K562 (cell line): Measurements from ENCODE around the gene MYRIP. TPM values are rescaled to one million over a fixed set of nuclear protein-coding genes. Genes with fewer than 3 reads are reported as not detected.

Experiments
- ATAC-seq: fragments of 200-7000 bp; cut with Tn5 transposase; 3 replicates; pipeline ENCODE4 v1.9.1; 2020; ENCODE audit warnings: moderate library complexity
- BruUV-seq: library from RNA; stranded (reverse); fragments of 400-500 nt; replicated peaks from 2 replicates; lab custom pipeline; 2021; lab: Mats Ljungman, UMichigan
- CTCF ChIA-PET: fragments of 300-600 bp; formaldehyde crosslinking; extraction: SDS; loops from one replicate; lab custom pipeline; 2021; ENCODE audit warnings: low intra/inter-chr PET ratio; lab: Yijun Ruan, JAX
- POLR2A ChIA-PET: fragments of 300-600, 350-650 bp; sonication (Branson Sonifier 250); formaldehyde crosslinking; extraction: SDS; loops from one replicate; lab custom pipeline; 2021; ENCODE audit warnings: antibody characterized with exemption, inconsistent platforms; lab: Yijun Ruan, JAX
- DNase-seq, 4 experiments: peaks; one replicate each; pipeline versions ENCODE4 v3.0.0 to v3.0.0-alpha.2; 2011 to 2018; ENCODE audit warnings: low spot score in 3 of 4, mixed read lengths in 3 of 4; ENCODE audit errors: extremely low read depth in 1 of 4
- FAIRE-seq: peaks from 2 replicates; lab custom pipeline; 2011; peaks lifted over from hg19 to GRCh38; lab: Jason Lieb, UNC
- H2AFZ ChIP-seq: 2 replicates; pipeline ENCODE4 v1.6.0; 2011; ENCODE audit warnings: low read depth, low read length, control low read depth, inconsistent platforms
- H3K27ac ChIP-seq: fragments of 200-600 bp; 3 replicates; pipeline ENCODE4 v1.8.0; 2011; ENCODE audit warnings: low read depth, mild to moderate bottlenecking, control low read depth, inconsistent platforms, low read length, moderate library complexity, mixed read lengths; ENCODE audit errors: extremely low read depth
- H3K27me3 ChIP-seq, 2 experiments: fragments of 300-600 bp in 1 of 2; 2 replicates in 1 of 2; 3 replicates in 1 of 2; pipeline versions ENCODE4 v1.6.0 to v1.8.0; 2011; ENCODE audit warnings: inconsistent platforms in 2 of 2, low read length in 2 of 2, mild to moderate bottlenecking in 1 of 2, mixed read lengths in 1 of 2, moderate library complexity in 1 of 2; ENCODE audit not compliant: control insufficient read depth in 2 of 2, insufficient read depth in 2 of 2
- H3K36me3 ChIP-seq: fragments of 300-600 bp; 3 replicates; pipeline ENCODE4 v1.8.0; 2011; ENCODE audit warnings: mild to moderate bottlenecking, low read length, inconsistent platforms; ENCODE audit not compliant: control insufficient read depth, insufficient read depth
- H3K4me1 ChIP-seq, 2 experiments: fragments of 200-600 bp in 1 of 2; replicated peaks in 1 of 2; 2 replicates in 1 of 2; 3 replicates in 1 of 2; pipeline versions ENCODE4 v1.5.1 to v1.8.0; 2011; ENCODE audit warnings: inconsistent platforms in 2 of 2, low read length in 2 of 2, mild to moderate bottlenecking in 1 of 2, mixed read lengths in 1 of 2, moderate library complexity in 1 of 2; ENCODE audit not compliant: control insufficient read depth in 2 of 2, insufficient read depth in 2 of 2
- H3K4me2 ChIP-seq: 2 replicates; pipeline ENCODE4 v1.6.1; 2011; ENCODE audit warnings: low read length, control low read depth, inconsistent platforms, mixed read lengths; ENCODE audit not compliant: insufficient read depth
- H3K4me3 ChIP-seq: fragments of 200-600 bp; sonication (generic), shearing (Covaris generic); 2 replicates; pipeline ENCODE4 v1.5.1; 2016; ENCODE audit warnings: control low read depth, inconsistent platforms
- H3K79me2 ChIP-seq: fragments of 200-600 bp; 3 replicates; pipeline ENCODE4 v1.8.0; 2011; ENCODE audit warnings: low read length, inconsistent platforms; ENCODE audit not compliant: control insufficient read depth, insufficient read depth
- H3K9ac ChIP-seq, 2 experiments: 2 replicates each; pipeline versions ENCODE4 v1.6.0 to v1.6.1; 2011; ENCODE audit warnings: low read depth in 2 of 2, low read length in 2 of 2, control low read depth in 1 of 2, inconsistent platforms in 1 of 2, mild to moderate bottlenecking in 1 of 2, mixed read lengths in 1 of 2; ENCODE audit not compliant: insufficient read depth in 1 of 2
- H3K9me1 ChIP-seq: one replicate; pipeline ENCODE4 v1.6.0; 2011; ENCODE audit warnings: inconsistent platforms, mild to moderate bottlenecking, low read length, moderate library complexity; ENCODE audit not compliant: control insufficient read depth, insufficient read depth
- H3K9me3 ChIP-seq: replicated peaks from 2 replicates; pipeline ENCODE4 v1.5.1; 2011; ENCODE audit warnings: low read depth, low read length, inconsistent platforms; ENCODE audit not compliant: control insufficient read depth, insufficient read depth
- H4K20me1 ChIP-seq: replicated peaks from 2 replicates; pipeline ENCODE4 v1.6.1; 2011; ENCODE audit warnings: low read length, inconsistent platforms, mixed read lengths; ENCODE audit not compliant: control insufficient read depth, insufficient read depth
- NFXL1 ChIP-seq: fragments of 450-650 bp; formaldehyde crosslinking; IDR thresholded peaks from 2 replicates; pipeline ENCODE4 v1.4.0; 2021; ENCODE audit warnings: mild to moderate bottlenecking
- POLR2AphosphoS2 ChIP-seq: IDR thresholded peaks from 2 replicates; pipeline ENCODE4 v1.6.1; 2012; ENCODE audit warnings: low read length, improper control_type of control experiment
- RBM34 ChIP-seq: fragments of 200-400 bp; formaldehyde crosslinking; IDR thresholded peaks from 2 replicates; pipeline ENCODE4 v1.6.1; 2018; ENCODE audit warnings: low read length, borderline replicate concordance; ENCODE audit not compliant: insufficient read depth
- SMAD2 ChIP-seq: fragments of 150-350 bp; IDR thresholded peaks from 2 replicates; pipeline ENCODE4 v1.6.1; 2014; ENCODE audit warnings: low read depth, mild to moderate bottlenecking, low read length
- STAT5B ChIP-seq: fragments of 250-450 bp; sonication (Bioruptor Pico); IDR thresholded peaks from 2 replicates; pipeline ENCODE4 v1.8.0; 2021; ENCODE audit warnings: mild to moderate bottlenecking, inconsistent platforms
- ZBTB8A ChIP-seq: fragments of 450-650 bp; IDR thresholded peaks from 2 replicates; pipeline ENCODE4 v1.6.1; 2018; ENCODE audit warnings: mild to moderate bottlenecking, moderate library complexity; ENCODE audit not compliant: partially characterized antibody
- WGBS: fragments of 100-300 bp; shearing (Covaris generic); methylation state at CpG from one replicate; pipeline ENCODE4 v1.1.6; 2016; ENCODE audit warnings: low coverage, mixed read lengths; ENCODE audit not compliant: insufficient coverage; ENCODE audit errors: missing lambda C conversion rate; 5-methylcytosine and 5-hydroxymethylcytosine counted together
- in situ Hi-C: fragments of 300-500 bp; cut with MboI; formaldehyde crosslinking; loops from 4 replicates; pipeline ENCODE4 v1.15.0; 2018; ENCODE audit warnings: inconsistent platforms, mixed read lengths
- intact Hi-C: fragments of 100-400 bp; cut with micrococcal nuclease; formaldehyde crosslinking; loops from 2 replicates; pipeline ENCODE4 v1.14.2; 2022
- polyA plus RNA-seq, 8 experiments: library from polyadenylated mRNA; depleted of rRNA in 4 of 8; stranded (reverse) in 5 of 8; unstranded in 3 of 8; fragments of >200 nt; fragmentation: Nextera tagmentation in 2 of 8; fragmentation: Illumina TruSeq in 1 of 8; extraction: Ambion mirVana in 2 of 8; extraction: Trizol in 1 of 8; gene quantifications; 2 replicates each; pipeline versions ENCODE4 v1.2.1 to v1.2.3, GENCODE V29; 2011 to 2014; ENCODE audit warnings: inconsistent platforms in 1 of 8, missing spikeins in 1 of 8
- total RNA-seq, 7 experiments: library from RNA; depleted of rRNA in 6 of 7; stranded (reverse); fragments of >200 nt in 6 of 7; fragmentation: Illumina TruSeq in 2 of 7; extraction: Trizol in 2 of 7; gene quantifications; 2 replicates each; pipeline versions ENCODE4 v1.2.1 to v1.2.3, GENCODE V29; 2011 to 2021; ENCODE audit warnings: low replicate concordance in 1 of 7
- TF ChIP-seq, protein P1 (sequence below): fragments of 250-450 bp; sonication (Bioruptor Pico); IDR thresholded peaks from 2 replicates; pipeline ENCODE4 v1.4.0; 2020; ENCODE audit warnings: mild to moderate bottlenecking, moderate library complexity

MYRIP gene
- total and polyA plus RNA-seq, 9 of the 15 experiments (the other 6 are each of a cell fraction or from before 2014, with no cell fraction given): 0.03 to 0.12 TPM; not detected in 7

DNA sequence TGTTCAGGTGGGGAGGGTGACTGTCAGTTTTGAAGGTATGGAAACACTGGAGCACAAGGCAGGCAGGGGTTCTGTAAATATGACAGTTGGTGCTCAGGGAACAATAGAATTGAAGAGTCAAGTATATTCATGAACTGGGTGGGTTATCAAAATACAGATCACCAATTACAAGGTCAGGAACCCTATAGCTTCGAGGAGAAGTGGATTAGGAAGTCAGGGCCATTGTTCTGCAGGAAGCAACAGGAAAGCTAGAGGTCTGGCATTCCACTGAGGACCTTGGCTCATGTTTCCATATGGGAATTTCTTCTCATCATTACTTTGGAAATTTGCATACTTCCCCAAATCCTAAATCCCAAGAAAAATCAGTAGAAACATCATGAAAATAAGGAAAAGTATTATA is 125.9 kb downstream of the MYRIP start:
- Histone ChIP-seq H3K79me2 (no peaks in the 10 kb centered on the region), H2AFZ (no peak overlapping the region), H4K20me1 (no peaks in the 10 kb centered on the region), H3K9me1 (no peaks in the 10 kb centered on the region), H3K27me3 (no peaks in the 10 kb centered on the region), H3K27ac (no peak overlapping the region), H3K9me3 (no peaks in the 10 kb centered on the region), H3K4me2 (no peak overlapping the region), H3K4me1 (no peaks in the 10 kb centered on the region), H3K36me3 (no peaks in the 10 kb centered on the region), H3K9ac (no peak overlapping the region), H3K4me3 (no peak overlapping the region)
- DNase-seq (no peak), FAIRE-seq (no peak), ATAC-seq (no peak)
- in situ Hi-C loops: no loop called here
- POLR2A ChIA-PET: no interaction called here
- intact Hi-C loops: no loop called here
- TF ChIP-seq NFXL1 (no peak), ZBTB8A (no peak), STAT5B (CRISPR knock-in tag) (no peak), POLR2AphosphoS2 (no peak), RBM34 (no peak), SMAD2 (no peak)
- TF ChIP-seq, protein P1, sequence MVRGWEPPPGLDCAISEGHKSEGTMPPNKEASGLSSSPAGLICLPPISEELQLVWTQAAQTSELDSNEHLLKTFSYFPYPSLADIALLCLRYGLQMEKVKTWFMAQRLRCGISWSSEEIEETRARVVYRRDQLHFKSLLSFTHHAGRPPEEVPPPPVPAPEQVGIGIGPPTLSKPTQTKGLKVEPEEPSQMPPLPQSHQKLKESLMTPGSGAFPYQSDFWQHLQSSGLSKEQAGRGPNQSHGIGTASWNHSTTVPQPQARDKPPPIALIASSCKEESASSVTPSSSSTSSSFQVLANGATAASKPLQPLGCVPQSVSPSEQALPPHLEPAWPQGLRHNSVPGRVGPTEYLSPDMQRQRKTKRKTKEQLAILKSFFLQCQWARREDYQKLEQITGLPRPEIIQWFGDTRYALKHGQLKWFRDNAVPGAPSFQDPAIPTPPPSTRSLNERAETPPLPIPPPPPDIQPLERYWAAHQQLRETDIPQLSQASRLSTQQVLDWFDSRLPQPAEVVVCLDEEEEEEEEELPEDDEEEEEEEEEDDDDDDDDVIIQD (CRISPR knock-in tag): no peak
- WGBS: 0% methylated on average over 1 of the region's 1 CpG
- BruUV-seq: no TSS peak
- CTCF ChIA-PET: no interaction called here
